Activated naive CD4-positive, alpha-beta T cell treated with anti-CD3 and anti-CD28 coated beads, Interleukin-2, amount 50 U/mL, for 24 hours (primary cell): Measurements from ENCODE around the gene ME2.
"Not testable (repeated sequence)": the region's sequence is repeated elsewhere in the genome, so short reads cannot be mapped to it uniquely, and the experiment has no call there.

Source experiments
- H3K27ac Mint-ChIP-seq: one replicate; pipeline ENCODE4 v1.8.0; 2021; ENCODE audit warnings: mild to moderate bottlenecking, mixed read lengths
- H3K27me3 Mint-ChIP-seq: one replicate; pipeline ENCODE4 v1.8.0; 2021; ENCODE audit warnings: mixed read lengths
- H3K36me3 Mint-ChIP-seq: one replicate; pipeline ENCODE4 v1.8.0; 2021; ENCODE audit warnings: mixed read lengths
- H3K4me1 Mint-ChIP-seq: one replicate; pipeline ENCODE4 v1.8.0; 2021; ENCODE audit warnings: mixed read lengths
- H3K4me3 Mint-ChIP-seq: one replicate; pipeline ENCODE4 v1.8.0; 2021; ENCODE audit warnings: mild to moderate bottlenecking, mixed read lengths
- H3K9me3 Mint-ChIP-seq: one replicate; pipeline ENCODE4 v1.8.0; 2021; ENCODE audit warnings: mixed read lengths

ME2 gene

GRCh38 chr18:50853863-50854271 is 25.1 kb upstream of the ME2 start:
- H3K4me3 Mint-ChIP-seq = no peak overlapping the region
- peaks cover 2% of the 10 kb centered on the region for H3K36me3 Mint-ChIP-seq
- no peaks in the 10 kb centered on the region for H3K4me1 Mint-ChIP-seq
- H3K27ac Mint-ChIP-seq = no peak overlapping the region
- H3K9me3 Mint-ChIP-seq = no peaks in the 10 kb centered on the region
- peaks cover 2% of the 10 kb centered on the region for H3K27me3 Mint-ChIP-seq

DNA sequence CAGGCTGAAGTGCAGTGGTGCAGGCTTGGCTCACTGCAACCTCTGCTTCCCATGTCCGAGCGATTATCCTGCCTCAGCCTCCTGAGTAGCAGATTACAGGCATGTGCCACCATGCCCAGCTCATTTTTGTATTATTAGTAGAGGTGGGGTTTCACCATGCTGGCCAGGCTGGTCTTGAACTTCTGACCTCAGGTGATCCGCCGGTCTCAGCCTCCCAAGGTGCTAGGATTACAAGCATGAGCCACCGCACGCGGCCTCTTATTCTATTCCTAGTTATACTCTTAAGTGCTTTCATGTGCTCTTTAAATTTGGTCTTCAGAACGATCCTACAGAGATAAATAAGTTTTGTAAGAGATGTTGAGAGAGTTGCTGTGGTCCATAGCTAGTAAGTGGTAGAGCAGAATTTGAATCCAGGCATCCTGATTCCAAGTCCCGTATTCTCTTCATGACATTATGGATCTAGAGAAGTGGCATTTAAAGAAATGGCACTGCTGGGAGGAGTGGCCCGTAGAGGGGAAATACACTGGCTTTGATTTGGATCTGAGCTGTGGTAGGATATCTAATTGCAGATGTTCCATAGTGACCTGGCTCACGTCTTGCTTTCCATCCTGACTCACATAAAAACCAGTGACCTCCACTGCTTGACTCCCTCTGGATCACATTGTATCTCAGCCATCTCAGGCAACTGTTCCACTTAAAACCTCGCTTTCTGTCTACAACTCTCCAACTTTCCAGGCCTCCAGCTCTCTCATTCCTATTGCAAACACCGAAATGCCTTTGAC is 22.8 kb upstream of the ME2 start:
- peaks cover 2% of the 10 kb centered on the region for H3K27me3 Mint-ChIP-seq
- no peak overlapping the region for H3K4me3 Mint-ChIP-seq
- H3K36me3 Mint-ChIP-seq = peaks cover 2% of the 10 kb centered on the region
- H3K9me3 Mint-ChIP-seq = no peaks in the 10 kb centered on the region
- H3K27ac Mint-ChIP-seq = no peak overlapping the region
- no peaks in the 10 kb centered on the region for H3K4me1 Mint-ChIP-seq

DNA sequence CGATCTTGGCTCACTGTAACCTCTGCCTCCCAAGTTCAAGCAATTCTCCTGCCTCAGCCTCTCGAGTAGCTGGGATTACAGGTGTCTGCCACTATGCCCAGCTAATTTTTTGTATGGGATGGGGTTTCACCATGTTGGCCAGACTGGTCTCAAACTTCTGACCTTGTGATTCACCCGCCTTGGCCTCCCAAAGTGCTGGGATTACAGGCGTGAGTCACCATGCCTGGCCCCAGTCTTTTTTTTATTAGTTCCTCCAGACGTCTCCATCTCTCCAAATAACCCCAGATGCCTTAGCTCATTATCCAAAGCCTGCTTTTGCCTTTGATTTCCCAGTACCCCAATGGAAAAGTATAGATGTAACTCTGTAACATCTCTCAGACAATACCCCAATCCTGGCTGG is 21.8 kb upstream of the ME2 start:
- H3K36me3 Mint-ChIP-seq, H3K4me1 Mint-ChIP-seq, H3K27me3 Mint-ChIP-seq, H3K4me3 Mint-ChIP-seq, H3K9me3 Mint-ChIP-seq, H3K27ac Mint-ChIP-seq: not testable (repeated sequence)

GRCh38 chr18:50857694-50858093 is 21.2 kb upstream of the ME2 start:
- Mint-ChIP-seq H3K27me3 (peaks cover 2% of the 10 kb centered on the region), H3K4me1 (no peaks in the 10 kb centered on the region), H3K36me3 (peaks cover 2% of the 10 kb centered on the region), H3K27ac (no peak overlapping the region), H3K9me3 (no peaks in the 10 kb centered on the region), H3K4me3 (no peak overlapping the region)

DNA sequence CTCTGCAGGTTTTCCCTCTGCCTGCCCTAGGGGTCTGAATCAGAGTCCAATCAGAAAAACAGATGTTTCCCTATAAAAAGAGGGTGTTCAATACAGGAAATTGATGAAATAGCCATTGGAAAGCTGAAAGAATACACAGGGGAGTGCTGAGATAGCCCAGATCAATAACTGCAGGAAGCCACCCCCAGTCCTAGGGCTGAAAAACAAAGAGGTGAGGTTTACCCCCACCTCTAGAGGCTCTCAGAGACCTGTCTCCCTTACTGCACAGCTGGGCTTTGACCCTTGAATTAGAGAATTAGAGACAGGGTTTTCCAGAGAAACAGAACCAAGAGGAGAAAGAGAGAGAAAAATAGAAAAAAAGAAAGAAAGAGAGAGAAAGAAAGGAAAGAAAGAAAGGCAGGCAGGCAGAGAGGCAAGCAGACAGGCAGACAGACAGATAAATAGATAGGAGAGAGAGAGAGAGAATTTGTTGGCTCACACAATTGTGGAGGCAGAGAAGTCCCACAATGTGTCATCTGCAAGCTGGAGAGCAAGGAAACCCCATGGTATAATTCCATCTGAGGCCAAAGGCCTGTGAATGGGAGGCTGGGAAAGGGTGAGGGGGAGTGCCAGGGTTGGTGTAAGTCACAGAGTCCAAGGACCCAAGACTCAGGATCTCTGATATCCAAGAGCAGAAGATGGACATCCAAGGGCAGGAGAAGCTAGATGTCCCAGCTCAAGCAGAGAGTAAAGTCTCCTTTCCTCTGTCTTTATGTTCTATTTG is 18.9 kb upstream of the ME2 start:
- Mint-ChIP-seq H3K4me3 (no peak overlapping the region), H3K27me3 (no peaks in the 10 kb centered on the region), H3K36me3 (no peaks in the 10 kb centered on the region), H3K27ac (no peak overlapping the region), H3K4me1 (no peaks in the 10 kb centered on the region), H3K9me3 (no peaks in the 10 kb centered on the region)

- no peaks in the 10 kb centered on the region for H3K4me1 Mint-ChIP-seq
- no peak overlapping the region for H3K4me3 Mint-ChIP-seq
- no peaks in the 10 kb centered on the region for H3K36me3 Mint-ChIP-seq
- no peak overlapping the region for H3K27ac Mint-ChIP-seq
- no peaks in the 10 kb centered on the region for H3K27me3 Mint-ChIP-seq
- no peaks in the 10 kb centered on the region for H3K9me3 Mint-ChIP-seq
Observed at GRCh38 chr18:50861617-50862016, 17.3 kb upstream of the ME2 start.

DNA sequence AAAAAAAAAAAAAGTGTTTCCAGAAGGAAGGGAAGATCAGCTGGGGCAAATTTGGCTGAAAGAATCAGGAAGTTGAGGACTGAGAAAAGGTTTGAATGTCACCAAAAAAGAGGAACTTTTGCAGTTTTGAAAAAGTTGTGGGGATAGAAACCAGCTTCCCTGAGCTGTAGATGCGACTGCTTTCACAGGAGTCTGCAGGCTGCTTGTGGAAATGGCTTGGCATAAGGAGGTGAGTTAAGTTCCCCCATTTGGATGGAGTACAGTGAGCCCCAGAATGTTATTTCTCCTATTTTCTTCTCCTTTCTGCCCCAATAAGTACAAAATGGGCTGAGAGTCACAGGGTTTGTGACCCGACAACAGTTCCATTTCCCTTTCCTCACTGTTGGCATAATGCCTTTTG is 16.5 kb upstream of the ME2 start:
- no peaks in the 10 kb centered on the region for H3K27me3 Mint-ChIP-seq
- no peaks in the 10 kb centered on the region for H3K36me3 Mint-ChIP-seq
- H3K4me3 Mint-ChIP-seq = no peak overlapping the region
- no peaks in the 10 kb centered on the region for H3K4me1 Mint-ChIP-seq
- H3K9me3 Mint-ChIP-seq = no peaks in the 10 kb centered on the region
- no peak overlapping the region for H3K27ac Mint-ChIP-seq

DNA sequence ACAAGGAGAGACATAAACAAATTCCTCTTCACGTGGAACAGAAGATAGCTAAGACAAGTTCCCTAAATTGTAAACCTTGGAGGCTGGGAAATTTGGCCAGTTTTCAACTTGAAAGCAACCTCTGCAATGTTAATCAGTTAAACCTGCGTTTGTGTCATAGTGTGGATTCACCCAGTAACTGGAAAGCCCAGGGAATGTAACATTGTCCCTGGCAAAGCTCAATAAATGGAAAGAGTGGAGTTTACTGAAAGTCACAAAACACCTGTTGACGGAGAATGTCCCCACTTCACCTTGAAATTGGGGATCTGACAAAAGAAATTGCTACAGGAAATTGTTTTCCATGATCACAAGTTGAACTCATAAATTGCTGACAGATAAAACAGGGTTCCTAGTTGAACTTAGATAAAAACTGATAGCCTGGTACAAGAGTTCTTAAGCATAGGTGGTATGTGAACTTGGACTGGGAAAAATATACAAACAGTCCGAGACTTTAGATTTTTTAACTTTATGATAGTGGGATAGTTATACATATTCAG is 15.0 kb upstream of the ME2 start:
- Mint-ChIP-seq H3K27me3 (no peaks in the 10 kb centered on the region), H3K9me3 (no peaks in the 10 kb centered on the region), H3K4me3 (no peak overlapping the region), H3K36me3 (no peaks in the 10 kb centered on the region), H3K27ac (no peak overlapping the region), H3K4me1 (no peaks in the 10 kb centered on the region)

DNA sequence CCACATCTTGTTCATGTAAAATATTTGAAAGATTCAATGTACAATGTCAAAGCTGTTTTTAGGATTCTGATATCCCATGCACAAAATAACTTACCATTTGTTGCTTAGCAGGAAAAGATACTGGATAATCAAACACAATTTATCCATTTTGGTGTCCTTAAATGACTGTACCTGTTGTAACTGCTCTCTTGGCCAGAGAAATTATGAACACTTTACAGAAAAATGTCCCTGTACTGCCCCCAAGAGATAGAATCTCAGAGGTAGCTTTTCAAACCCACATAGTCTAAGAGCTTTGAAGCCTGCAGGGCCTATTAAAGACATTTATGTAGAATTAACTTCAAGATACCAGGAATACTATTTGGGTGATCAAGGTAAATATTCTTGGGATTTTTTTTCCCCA is 12.2 kb upstream of the ME2 start:
- no peak overlapping the region for H3K4me3 Mint-ChIP-seq
- no peak overlapping the region for H3K27ac Mint-ChIP-seq
- H3K27me3 Mint-ChIP-seq = no peaks in the 10 kb centered on the region
- no peaks in the 10 kb centered on the region for H3K9me3 Mint-ChIP-seq
- H3K4me1 Mint-ChIP-seq = no peaks in the 10 kb centered on the region
- H3K36me3 Mint-ChIP-seq = no peaks in the 10 kb centered on the region

DNA sequence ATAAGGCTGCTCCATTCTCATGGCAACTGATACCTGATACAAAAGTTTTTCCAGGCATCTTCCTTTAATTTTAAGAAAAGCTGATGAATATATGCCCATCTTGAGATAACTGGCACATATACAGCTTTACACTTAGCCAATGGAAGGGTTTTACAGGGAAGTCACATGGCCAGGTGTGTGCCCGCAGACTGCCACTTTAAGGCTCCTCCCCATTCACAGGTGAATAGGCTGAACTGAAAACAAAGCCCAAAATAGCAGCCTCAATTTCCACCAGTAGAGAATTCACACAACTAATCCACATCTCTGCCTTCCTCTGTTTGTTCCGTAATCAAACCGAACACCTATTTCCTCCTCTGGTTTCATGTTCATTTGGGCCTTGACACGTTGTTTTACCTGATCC is 9.8 kb upstream of the ME2 start:
- H3K9me3 Mint-ChIP-seq = no peaks in the 10 kb centered on the region
- no peak overlapping the region for H3K27ac Mint-ChIP-seq
- no peaks in the 10 kb centered on the region for H3K27me3 Mint-ChIP-seq
- no peaks in the 10 kb centered on the region for H3K36me3 Mint-ChIP-seq
- no peaks in the 10 kb centered on the region for H3K4me1 Mint-ChIP-seq
- H3K4me3 Mint-ChIP-seq = no peak overlapping the region

DNA sequence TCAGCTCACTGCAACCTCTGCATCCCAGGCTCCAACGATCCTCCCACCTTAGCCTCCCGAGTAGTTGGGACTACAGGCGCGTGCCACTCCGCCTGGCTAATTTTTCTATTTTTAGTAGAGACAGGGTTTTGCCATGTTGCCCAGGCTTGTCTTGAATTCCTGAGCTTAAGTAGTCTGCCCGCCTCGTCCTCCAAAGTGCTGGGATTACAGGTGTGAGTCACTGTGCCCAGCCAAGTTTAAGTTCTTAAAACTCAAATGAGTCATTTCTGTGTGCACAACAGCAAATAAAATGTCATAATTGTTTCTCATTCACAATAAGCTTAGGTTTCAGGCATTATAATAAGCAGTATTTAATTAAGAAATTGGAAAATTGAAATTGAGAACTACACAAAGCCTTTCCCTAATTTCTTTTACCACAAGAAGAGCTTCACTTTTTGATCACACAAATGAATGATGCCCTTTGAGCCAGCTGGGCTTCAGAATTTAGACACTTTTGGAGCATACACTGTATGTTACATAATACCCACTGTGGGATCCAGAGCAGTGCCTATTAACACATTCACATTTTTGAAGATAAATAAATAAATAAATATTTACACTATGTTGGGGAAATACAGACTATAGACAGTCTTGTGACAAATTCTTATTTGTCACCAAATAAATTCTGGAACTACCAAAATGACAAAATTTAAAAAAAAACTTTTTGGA is 8.6 kb upstream of the ME2 start:
- Mint-ChIP-seq H3K4me3 (no peak overlapping the region), H3K27me3 (no peaks in the 10 kb centered on the region), H3K9me3 (no peaks in the 10 kb centered on the region), H3K4me1 (no peaks in the 10 kb centered on the region), H3K27ac (no peak overlapping the region), H3K36me3 (no peaks in the 10 kb centered on the region)

GRCh38 chr18:50871846-50872245 is 7.1 kb upstream of the ME2 start:
- Mint-ChIP-seq H3K4me1 (no peaks in the 10 kb centered on the region), H3K9me3 (no peaks in the 10 kb centered on the region), H3K27me3 (no peaks in the 10 kb centered on the region), H3K36me3 (no peaks in the 10 kb centered on the region), H3K4me3 (no peak overlapping the region), H3K27ac (no peak overlapping the region)

DNA sequence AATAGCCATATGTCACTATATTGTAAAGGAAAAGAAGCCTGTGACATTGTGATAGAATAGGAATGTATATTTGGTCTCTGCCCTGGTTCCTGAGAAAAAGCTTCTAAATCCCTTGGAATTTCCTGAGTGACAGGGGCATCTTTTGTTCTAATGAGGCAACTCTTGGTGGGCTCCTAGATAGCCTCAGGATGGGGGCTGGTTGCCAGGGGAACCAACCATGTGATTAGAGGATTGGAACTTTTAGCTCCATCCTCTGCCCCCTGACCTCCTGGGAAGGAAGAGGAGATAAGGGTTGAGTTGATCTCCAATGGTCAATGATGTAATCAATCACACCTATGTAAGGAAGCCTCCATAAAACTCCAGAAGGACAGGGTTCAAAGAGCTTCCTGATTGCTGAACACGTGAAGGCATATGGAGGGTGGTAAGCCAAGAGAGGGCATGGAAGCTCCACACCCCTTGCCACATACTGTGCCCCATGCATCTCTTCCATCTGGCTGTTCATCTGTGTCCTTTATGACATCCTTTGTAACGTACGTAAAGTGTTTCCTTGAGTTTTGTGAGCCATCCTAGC is 2.9 kb upstream of the ME2 start:
- Mint-ChIP-seq H3K27ac (no peak overlapping the region), H3K4me3 (no peak overlapping the region), H3K9me3 (no peaks in the 10 kb centered on the region), H3K36me3 (no peaks in the 10 kb centered on the region), H3K4me1 (peaks cover 14% of the 10 kb centered on the region), H3K27me3 (no peaks in the 10 kb centered on the region)

DNA sequence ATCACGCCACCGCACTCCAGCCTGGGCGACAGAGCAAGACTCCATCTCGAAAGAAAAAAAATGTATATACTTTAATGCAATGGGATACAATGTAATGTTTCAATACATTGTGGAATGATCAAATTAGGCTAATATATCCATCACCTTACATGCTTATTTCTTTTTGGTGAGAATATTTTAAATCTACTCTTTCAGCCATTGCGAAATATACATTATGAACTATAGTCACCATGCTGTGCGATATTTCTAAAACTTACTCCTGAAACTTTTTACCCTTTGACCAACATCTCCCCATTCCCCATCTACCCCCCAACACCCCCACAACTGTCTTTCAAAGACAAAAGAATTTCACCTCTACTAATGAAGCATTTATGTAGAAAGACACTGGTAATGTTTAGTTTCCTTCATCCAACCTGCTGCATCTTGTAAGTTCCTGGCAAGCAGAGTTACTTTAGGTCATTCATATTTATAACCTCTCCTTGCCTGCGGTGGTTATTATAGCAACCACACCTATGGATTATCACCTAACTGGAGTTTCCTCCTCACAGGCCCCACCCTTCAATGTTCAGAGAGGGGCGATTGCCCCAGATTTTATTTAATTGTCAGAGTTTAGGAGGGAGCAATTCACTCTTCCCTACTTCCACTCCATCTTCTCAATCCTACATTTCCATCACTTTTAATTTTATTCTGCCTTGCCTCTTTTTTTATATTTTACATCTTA is 1.2 kb upstream of the ME2 start:
- H3K9me3 Mint-ChIP-seq = no peaks in the 10 kb centered on the region
- H3K4me3 Mint-ChIP-seq = peak overlapping the region; percentile 92
- no peaks in the 10 kb centered on the region for H3K36me3 Mint-ChIP-seq
- peak overlapping the region; percentile 98 for H3K27ac Mint-ChIP-seq
- H3K27me3 Mint-ChIP-seq = no peaks in the 10 kb centered on the region
- peaks cover 24% of the 10 kb centered on the region for H3K4me1 Mint-ChIP-seq
